ENCODE measurements around the gene ZFYVE1. TPM values are rescaled to one million over a fixed set of nuclear protein-coding genes. Genes with fewer than 3 reads are reported as not detected.

The ZFYVE1 gene
- total and polyA plus RNA-seq, 2 donors (not counting 3 experiments of a cell fraction or from before 2014, with no cell fraction given): 27.3 to 29.2 TPM

DNA sequence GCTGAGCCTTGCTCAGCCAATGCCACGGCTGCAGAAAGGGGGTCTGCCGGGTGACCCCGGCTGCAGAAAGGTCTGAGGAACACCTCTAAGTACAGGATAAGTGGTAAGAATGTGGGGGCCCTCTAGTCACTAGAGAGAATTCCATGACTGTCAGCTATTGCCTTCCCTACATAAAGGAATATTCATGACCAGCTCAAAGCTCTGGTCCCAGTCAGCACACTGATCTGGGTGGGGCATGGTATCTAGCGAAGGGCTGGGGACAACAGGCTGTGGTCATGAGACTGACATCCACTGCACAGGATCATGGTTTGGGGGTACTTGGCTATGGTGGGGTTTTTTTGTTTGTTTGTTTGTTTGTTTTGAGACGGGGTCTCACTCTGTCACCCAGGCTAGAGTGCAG is 58.6 kb downstream of the ZFYVE1 start:
- peaks cover 2 to 17% of the 10 kb centered on the region in 2 experiments for H3K36me3 ChIP-seq (ENCODE audit: control insufficient read depth in 2 of 2, extremely low read depth in 1 of 2, insufficient read depth in 2 of 2, low read length in 2 of 2)
- FAIRE-seq: no peak
- no peaks in the 10 kb centered on the region for H3K9me1 ChIP-seq (replicated peaks; ENCODE audit: control insufficient read depth, extremely low read depth, insufficient read depth, low read length)
- H3K4me1 ChIP-seq (ENCODE audit: control insufficient read depth, extremely low read depth, insufficient read depth, low read length): no peaks in the 10 kb centered on the region
- ChIA-PET POLR2A (no interaction called here), CTCF (interaction anchor here (1.9 kb wide), 1 partner anchor 19 kb away, joined by 10 read pairs; no protein-coding TSS in a partner anchor)
- DNase-seq (ENCODE audit: low read depth, low spot score): no peak
- H4K20me1 ChIP-seq (replicated peaks; ENCODE audit: control insufficient read depth, extremely low read depth, insufficient read depth, low read length): no peaks in the 10 kb centered on the region
- H3K79me2 ChIP-seq (ENCODE audit: control insufficient read depth, insufficient read depth, low read length): no peaks in the 10 kb centered on the region
- no peaks in the 10 kb centered on the region for H3K27me3 ChIP-seq (ENCODE audit: control insufficient read depth in 2 of 2, insufficient read depth in 2 of 2, low read length in 2 of 2)
- H2AFZ ChIP-seq (ENCODE audit: low read depth, low read length): no peak overlapping the region
- H3K27ac ChIP-seq (ENCODE audit: insufficient read depth, low read depth, low read length): no peak overlapping the region
- TF ChIP-seq POLR2A (IDR thresholded peaks at IDR 0.05; ENCODE audit: low read depth, low read length): no peak
- TF ChIP-seq GATA2 (IDR thresholded peaks at IDR 0.05; ENCODE audit: insufficient read depth, insufficient read length, low read depth, low read length): no peak
- TF ChIP-seq FOS (IDR thresholded peaks at IDR 0.05; ENCODE audit: borderline replicate concordance, insufficient read depth, low read length): no peak
- TF ChIP-seq, protein P1, sequence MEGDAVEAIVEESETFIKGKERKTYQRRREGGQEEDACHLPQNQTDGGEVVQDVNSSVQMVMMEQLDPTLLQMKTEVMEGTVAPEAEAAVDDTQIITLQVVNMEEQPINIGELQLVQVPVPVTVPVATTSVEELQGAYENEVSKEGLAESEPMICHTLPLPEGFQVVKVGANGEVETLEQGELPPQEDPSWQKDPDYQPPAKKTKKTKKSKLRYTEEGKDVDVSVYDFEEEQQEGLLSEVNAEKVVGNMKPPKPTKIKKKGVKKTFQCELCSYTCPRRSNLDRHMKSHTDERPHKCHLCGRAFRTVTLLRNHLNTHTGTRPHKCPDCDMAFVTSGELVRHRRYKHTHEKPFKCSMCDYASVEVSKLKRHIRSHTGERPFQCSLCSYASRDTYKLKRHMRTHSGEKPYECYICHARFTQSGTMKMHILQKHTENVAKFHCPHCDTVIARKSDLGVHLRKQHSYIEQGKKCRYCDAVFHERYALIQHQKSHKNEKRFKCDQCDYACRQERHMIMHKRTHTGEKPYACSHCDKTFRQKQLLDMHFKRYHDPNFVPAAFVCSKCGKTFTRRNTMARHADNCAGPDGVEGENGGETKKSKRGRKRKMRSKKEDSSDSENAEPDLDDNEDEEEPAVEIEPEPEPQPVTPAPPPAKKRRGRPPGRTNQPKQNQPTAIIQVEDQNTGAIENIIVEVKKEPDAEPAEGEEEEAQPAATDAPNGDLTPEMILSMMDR (IDR thresholded peaks at IDR 0.05; ENCODE audit: extremely low read depth in 1 of 2, insufficient read depth in 1 of 2, low read depth in 1 of 2, low read length in 2 of 2): no peak
- no peak for TF ChIP-seq EZH2 (IDR thresholded peaks at IDR 0.05; ENCODE audit: borderline replicate concordance, low read depth, low read length, severe bottlenecking)
- TF ChIP-seq, protein P2, sequence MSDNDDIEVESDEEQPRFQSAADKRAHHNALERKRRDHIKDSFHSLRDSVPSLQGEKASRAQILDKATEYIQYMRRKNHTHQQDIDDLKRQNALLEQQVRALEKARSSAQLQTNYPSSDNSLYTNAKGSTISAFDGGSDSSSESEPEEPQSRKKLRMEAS (IDR thresholded peaks at IDR 0.05; ENCODE audit: insufficient read depth, insufficient read length): no peak
- TF ChIP-seq JUN (IDR thresholded peaks at IDR 0.05; ENCODE audit: borderline replicate concordance, insufficient read depth, insufficient read length, low read depth): no peak
- TF ChIP-seq POLR2AphosphoS5 (IDR thresholded peaks at IDR 0.05; ENCODE audit: insufficient read depth, low read depth, low read length): no peak
- TF ChIP-seq MYC (IDR thresholded peaks at IDR 0.05; ENCODE audit: low read depth, low read length): no peak
- BruUV-seq (replicated peaks): no TSS peak
- intact Hi-C loops (cut with micrococcal nuclease): no loop called here
- no peak overlapping the region for H3K9ac ChIP-seq (replicated peaks; ENCODE audit: extremely low read depth, insufficient read depth, low read length)
- H3K9me3 ChIP-seq (replicated peaks; ENCODE audit: control insufficient read depth, insufficient read depth, low read length): no peaks in the 10 kb centered on the region
- dilution Hi-C loops (cut with MboI; ENCODE audit: extremely low pct_ligation_motif_present, low sequenced_read_pairs): no loop called here
- H3K4me2 ChIP-seq (ENCODE audit: insufficient read depth, low read length): no peak overlapping the region
- H3K4me3 ChIP-seq (replicated peaks in 1 of 3; ENCODE audit: insufficient read depth in 1 of 3, low read depth in 1 of 3, low read length in 3 of 3): no peak overlapping the region
